H1 (cell line): ENCODE measurements around the gene RAD23A. TPM values are rescaled to one million over a fixed set of nuclear protein-coding genes. Genes with fewer than 3 reads are reported as not detected.

Source experiments
- BRCA1 ChIP-seq: IDR thresholded peaks from 2 replicates; pipeline ENCODE4 v1.6.1; 2012; ENCODE audit warnings: low read depth, low read length, improper control_type of control experiment
- CHD1 ChIP-seq: IDR thresholded peaks from 2 replicates; pipeline ENCODE4 v1.6.1; 2012; ENCODE audit warnings: low read depth, low read length, improper control_type of control experiment
- CHD2 ChIP-seq: IDR thresholded peaks from 2 replicates; pipeline ENCODE4 v1.6.1; 2012; ENCODE audit warnings: low read length, improper control_type of control experiment
- CREB1 ChIP-seq: IDR thresholded peaks from 2 replicates; pipeline ENCODE4 v1.6.1; 2012; ENCODE audit warnings: inconsistent platforms
- CTBP2 ChIP-seq: IDR thresholded peaks from 2 replicates; pipeline ENCODE4 v1.7.0; 2011; ENCODE audit warnings: borderline replicate concordance, mild to moderate bottlenecking, moderate library complexity, mixed read lengths, low read length; ENCODE audit not compliant: insufficient read depth, insufficient read length
- EZH2 ChIP-seq: fragments of 200-600 bp; sonication (generic); IDR thresholded peaks from 2 replicates; pipeline ENCODE4 v1.7.1; 2012; ENCODE audit warnings: low read depth, mild to moderate bottlenecking, moderate library complexity, low read length, inconsistent platforms; ENCODE audit not compliant: severe bottlenecking
- GABPA ChIP-seq: IDR thresholded peaks from 2 replicates; pipeline ENCODE4 v1.6.1; 2011; ENCODE audit warnings: mild to moderate bottlenecking, low read length, moderate library complexity, borderline replicate concordance; ENCODE audit not compliant: insufficient read depth
- HDAC2 ChIP-seq, 2 experiments: fragments of 300-600 bp in 1 of 2; sonication (generic) in 1 of 2; IDR thresholded peaks; 2 replicates each; pipeline ENCODE4 v1.6.1; 2011 to 2012; ENCODE audit warnings: low read depth in 2 of 2, low read length in 2 of 2, mild to moderate bottlenecking in 2 of 2, moderate library complexity in 2 of 2, borderline replicate concordance in 1 of 2, inconsistent platforms in 1 of 2
- JUND ChIP-seq: IDR thresholded peaks from 2 replicates; pipeline ENCODE4 v1.6.1; 2011; ENCODE audit warnings: mild to moderate bottlenecking, improper control_type of control experiment, low read length
- KDM1A ChIP-seq: fragments of 200-600, 300-600 bp; sonication (generic); IDR thresholded peaks from 2 replicates; pipeline ENCODE4 v1.7.1; 2016; ENCODE audit warnings: mild to moderate bottlenecking, low read length, borderline replicate concordance
- KDM4A ChIP-seq: IDR thresholded peaks from one replicate; pipeline ENCODE4 v1.7.1; 2012; ENCODE audit warnings: low read depth, mild to moderate bottlenecking, moderate library complexity, low read length, inconsistent platforms; ENCODE audit not compliant: severe bottlenecking
- KDM5A ChIP-seq: fragments of 200-600 bp; IDR thresholded peaks from 2 replicates; pipeline ENCODE4 v1.7.1; 2012; ENCODE audit warnings: mild to moderate bottlenecking, low read length, inconsistent platforms, mixed read lengths
- NANOG ChIP-seq: IDR thresholded peaks from 2 replicates; pipeline ENCODE4 v1.6.1; 2011; ENCODE audit warnings: low read length, low read depth, mild to moderate bottlenecking, inconsistent platforms; ENCODE audit not compliant: insufficient read depth, poor library complexity, severe bottlenecking
- PHF8 ChIP-seq: fragments of 200-600 bp; sonication (generic); conservative IDR thresholded peaks from 2 replicates; pipeline ENCODE4 v1.7.1; 2012; ENCODE audit warnings: low read depth, mild to moderate bottlenecking, inconsistent platforms, low read length, moderate library complexity
- POLR2AphosphoS5 ChIP-seq: IDR thresholded peaks from 2 replicates; pipeline ENCODE4 v1.6.1; 2011; ENCODE audit warnings: low read depth, low read length
- RAD21 ChIP-seq, 2 experiments: IDR thresholded peaks in 1 of 2; conservative IDR thresholded peaks in 1 of 2; 2 replicates each; pipeline ENCODE4 v1.6.1; 2011; ENCODE audit warnings: low read depth in 2 of 2, low read length in 2 of 2, improper control_type of control experiment in 1 of 2, inconsistent platforms in 1 of 2, mild to moderate bottlenecking in 1 of 2, moderate library complexity in 1 of 2
- RFX5 ChIP-seq: IDR thresholded peaks from 2 replicates; pipeline ENCODE4 v1.6.1; 2011; ENCODE audit warnings: low read depth, low read length, improper control_type of control experiment, borderline replicate concordance
- RNF2 ChIP-seq: fragments of 200-900, 300-1000 bp; sonication (generic); IDR thresholded peaks from 2 replicates; pipeline ENCODE4 v1.7.1; 2016; ENCODE audit warnings: borderline replicate concordance, low read depth, mild to moderate bottlenecking, antibody characterized with exemption, low read length; ENCODE audit not compliant: poor library complexity, severe bottlenecking; ENCODE audit errors: missing control alignments
- SIRT6 ChIP-seq: IDR thresholded peaks from one replicate; pipeline ENCODE4 v1.7.1; 2012; ENCODE audit warnings: low read length, inconsistent platforms
- TCF12 ChIP-seq: IDR thresholded peaks from 2 replicates; pipeline ENCODE4 v1.6.1; 2011; ENCODE audit warnings: low read depth, mild to moderate bottlenecking, low read length
- TEAD4 ChIP-seq: IDR thresholded peaks from 2 replicates; pipeline ENCODE4 v1.6.1; 2012; ENCODE audit warnings: low read depth, low read length, inconsistent platforms, mixed read lengths
- polyA plus RNA-seq, 7 experiments: library from polyadenylated mRNA; depleted of rRNA in 3 of 7; stranded (reverse) in 5 of 7; unstranded in 2 of 7; fragments of >200 nt in 5 of 7; fragments of 200-250 nt in 2 of 7; gene quantifications; 1 replicate in 5 of 7; 2 replicates in 1 of 7; 4 replicates in 1 of 7; pipeline versions ENCODE4 v1.2.1 to v1.2.3, GENCODE V29; 2011 to 2013; ENCODE audit warnings: missing spikeins in 2 of 7, mixed read lengths in 2 of 7
- total RNA-seq: library from RNA; stranded (reverse); fragmentation: NEBNext Ultra II Directional; extraction: Animal tissue kit (Norgen Biotek cat#: 25700); gene quantifications from 2 replicates; pipeline ENCODE4 v1.2.1, GENCODE V29; 2021
- TF ChIP-seq, protein P1 (sequence below): IDR thresholded peaks from 2 replicates; pipeline ENCODE4 v1.6.1; 2011; ENCODE audit warnings: low read depth, mild to moderate bottlenecking, low read length; ENCODE audit not compliant: insufficient read depth

RAD23A gene
- total and polyA plus RNA-seq, 2 of the 8 experiments (the other 6 are each of a cell fraction or from before 2014, with no cell fraction given): 40.0 to 76.1 TPM

DNA sequence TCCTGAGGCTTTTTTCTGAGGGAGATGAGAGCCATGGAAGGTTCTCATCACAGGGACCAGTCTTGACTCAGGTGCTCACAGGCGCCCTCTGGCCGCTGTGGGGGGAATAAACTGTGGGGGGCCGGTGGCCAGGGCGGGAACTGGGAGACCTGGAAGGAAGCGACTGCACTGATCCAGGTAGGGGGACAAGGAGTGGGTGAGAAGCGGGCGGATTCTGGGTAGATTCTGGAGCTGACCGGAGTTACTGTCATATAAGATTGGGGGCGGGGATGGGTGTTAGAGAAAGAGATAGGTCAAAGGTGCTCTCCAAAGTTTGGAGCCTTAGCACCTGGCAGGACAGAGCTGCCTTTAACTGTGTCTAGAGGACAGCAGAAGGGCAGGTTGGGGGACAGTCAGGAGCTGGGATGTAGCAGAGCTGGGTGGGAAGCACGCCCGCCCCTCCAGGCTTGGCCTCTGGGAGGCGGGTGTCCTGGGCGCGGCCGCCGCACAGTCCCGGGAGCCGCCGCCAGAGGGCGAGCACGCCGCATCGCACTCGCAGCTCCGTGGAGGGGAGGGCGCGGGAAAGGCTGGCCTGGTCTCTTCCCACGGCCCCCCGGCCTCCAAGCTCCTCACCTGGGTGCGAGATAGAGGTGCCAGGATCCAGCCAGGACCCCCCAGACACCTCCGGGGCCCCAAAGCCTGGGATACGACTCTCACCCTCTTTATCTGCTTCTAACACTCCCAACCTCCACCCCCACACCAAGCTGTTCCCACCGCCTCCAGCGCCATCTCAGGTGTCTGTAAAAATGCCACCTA is 19.6 kb downstream of the RAD23A start (continued):
- TF ChIP-seq GABPA (no peak), PHF8 (0 out of 2 replicates have a peak, but pooled peaks have one; percentile 32), BRCA1 (no peak), KDM5A (no peak), TEAD4 (no peak), NANOG (peak; percentile 46), KDM4A (peak; percentile 28), RAD21 (IDR thresholded peaks at IDR 0.05 in 1 of 2, conservative IDR thresholded peaks at IDR 0.05 in 1 of 2; ENCODE audit: low read depth in 2 of 2, low read length in 2 of 2) (peak; percentile 54 to 65), CREB1 (peak; percentile 63), JUND (no peak), CHD1 (no peak), SIRT6 (no peak), TCF12 (0 out of 2 replicates have a peak, but pooled peaks have one; percentile 34), EZH2 (no peak), HDAC2 (IDR thresholded peaks at IDR 0.05; ENCODE audit: borderline replicate concordance in 1 of 2, low read depth in 2 of 2, low read length in 2 of 2) (peak; percentile 21 to 65; a peak in 2 of 4 replicates), CHD2 (no peak), RNF2 (no peak), RFX5 (no peak), CTBP2 (peak; percentile 54), KDM1A (no peak), POLR2AphosphoS5 (peak; percentile 49; the same call in 1 of the 2 replicates)
- TF ChIP-seq, protein P1, sequence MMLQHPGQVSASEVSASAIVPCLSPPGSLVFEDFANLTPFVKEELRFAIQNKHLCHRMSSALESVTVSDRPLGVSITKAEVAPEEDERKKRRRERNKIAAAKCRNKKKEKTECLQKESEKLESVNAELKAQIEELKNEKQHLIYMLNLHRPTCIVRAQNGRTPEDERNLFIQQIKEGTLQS: 0 out of 2 replicates have a peak, but pooled peaks have one; percentile 38
- TF ChIP-seq, all 59 proteins: peak for 16
